Stimulated activated CD4-positive, alpha-beta T cell treated with anti-CD3 and anti-CD28 coated beads, Interleukin-2, amount 100 ng/mL, for 4 hours (primary cell): ENCODE measurements around the gene PHLPP2.
"Not testable (repeated sequence)": the region's sequence is repeated elsewhere in the genome, so short reads cannot be mapped to it uniquely, and the experiment has no call there.

Source experiments
- DNase-seq: peaks from one replicate; pipeline ENCODE4 v3.0.0-alpha.2; 2020; ENCODE audit warnings: low read depth

PHLPP2 gene

DNA sequence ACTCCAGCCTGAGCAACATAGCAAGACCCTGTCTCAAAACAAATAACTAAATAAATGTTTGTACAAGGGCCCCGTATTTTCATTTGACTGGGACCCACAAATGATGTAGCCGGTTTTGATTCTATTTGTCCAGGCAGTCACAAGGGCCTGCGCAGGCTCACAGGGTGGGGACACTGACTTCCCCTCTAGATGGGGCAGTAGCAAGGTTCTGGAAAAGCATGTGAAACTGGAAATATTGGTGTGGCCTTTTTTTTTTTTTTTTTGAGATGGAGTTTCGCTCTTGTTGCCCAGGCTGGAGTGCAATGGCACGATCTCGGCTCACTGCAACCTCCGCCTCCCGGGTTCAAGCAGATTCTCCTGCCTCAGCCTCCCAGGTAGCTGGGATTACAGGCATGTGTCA, 109.5 kb downstream of the PHLPP2 start:
- DNase-seq, result not testable (repeated sequence)

DNA sequence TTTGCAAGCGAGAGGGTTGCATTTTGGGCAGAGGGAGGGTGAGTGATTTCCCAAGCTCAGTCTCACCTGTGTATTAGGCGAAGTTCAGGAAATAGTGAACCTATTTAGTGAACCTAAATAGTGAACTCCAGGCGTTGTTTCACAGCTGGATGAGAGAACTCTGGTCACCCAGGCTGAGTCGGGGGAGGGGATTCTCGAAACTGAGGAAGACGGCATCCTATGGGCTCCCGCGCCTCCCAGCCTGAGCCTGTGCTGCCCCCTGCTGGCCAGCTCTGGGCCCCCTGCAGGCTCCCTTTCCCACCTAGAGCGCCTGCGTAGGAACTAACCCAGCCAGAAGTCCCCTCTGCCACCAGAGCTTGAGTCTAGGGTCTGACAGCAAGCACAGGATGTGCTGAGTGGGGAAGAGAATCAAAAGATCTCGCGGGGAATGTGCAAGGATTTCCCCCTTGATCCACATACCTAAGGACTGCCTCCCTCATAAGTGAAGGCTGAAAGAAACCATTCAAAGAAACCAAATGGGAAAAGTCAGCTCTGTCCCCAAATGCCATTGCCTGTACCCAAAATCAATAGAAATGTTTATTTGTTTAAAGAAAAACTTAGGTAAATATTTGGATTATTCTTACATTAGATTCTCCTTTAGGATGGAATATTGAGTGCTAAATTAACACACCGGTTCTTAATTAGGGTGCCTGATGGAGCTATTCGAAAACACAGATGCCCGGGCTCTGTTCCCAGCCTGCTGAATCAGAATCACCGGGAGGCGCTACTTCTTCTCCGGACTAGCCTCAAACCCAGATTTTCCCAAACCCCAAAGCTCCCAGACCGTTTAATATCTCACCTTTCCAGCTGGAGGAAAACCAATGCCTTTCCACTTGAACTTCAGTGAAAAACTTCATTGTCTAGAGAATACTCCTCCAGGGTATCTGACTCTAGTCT, 113.3 kb downstream of the PHLPP2 start:
- DNase-seq, result peak; percentile 57

- DNase-seq, result no peak
Observed at GRCh38 chr16:71610447-71610846, 114.1 kb downstream of the PHLPP2 start.

DNA sequence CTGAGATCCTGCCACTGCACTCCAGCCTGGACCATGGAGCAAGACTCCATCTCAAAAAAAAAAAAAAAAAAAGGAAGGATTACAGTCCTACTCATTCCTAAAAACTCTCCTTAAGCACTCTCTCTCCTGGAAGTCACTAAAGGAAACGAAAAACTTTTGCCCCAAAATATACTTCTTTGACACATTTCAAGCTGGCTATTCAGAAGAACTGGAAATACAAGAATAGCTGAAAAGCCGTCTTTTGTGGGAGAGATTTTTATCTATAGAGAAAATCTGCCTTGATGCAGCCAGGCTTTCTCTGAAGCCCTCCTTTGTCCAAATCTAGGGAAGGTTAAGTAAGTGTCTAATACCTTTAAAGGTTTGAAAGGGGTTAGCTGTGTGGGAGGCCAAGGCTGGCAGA, 115.4 kb downstream of the PHLPP2 start:
- no peak for DNase-seq

GRCh38 chr16:71600822-71601221, 123.7 kb downstream of the PHLPP2 start:
- no peak for DNase-seq

GRCh38 chr16:71598426-71598825, 126.1 kb downstream of the PHLPP2 start:
- not testable (repeated sequence) for DNase-seq

DNA sequence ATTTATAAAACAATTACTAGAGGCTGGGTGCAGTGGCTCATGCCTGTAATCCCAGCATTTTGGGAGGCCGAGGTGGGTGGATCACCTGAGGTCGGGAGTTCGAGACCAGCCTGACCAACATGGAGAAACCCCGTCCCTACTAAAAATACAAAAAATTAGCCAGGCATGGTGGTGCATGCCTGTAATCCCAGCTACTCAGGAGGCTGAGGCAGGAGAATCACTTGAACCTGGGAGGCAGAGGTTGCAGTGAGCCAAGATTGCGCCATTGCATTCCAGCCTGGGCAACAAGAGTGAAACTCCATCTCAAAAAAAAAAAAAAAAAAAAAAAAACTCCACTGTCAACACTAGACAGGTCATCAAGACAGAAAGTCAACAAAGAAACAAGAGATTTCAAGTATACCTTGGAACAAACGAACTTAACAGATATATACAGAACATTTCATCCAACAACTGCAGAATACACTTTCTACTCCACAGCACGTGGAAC, 129.1 kb downstream of the PHLPP2 start:
- not testable (repeated sequence) for DNase-seq
